GM18520 (cell line): Measurements from ENCODE around the gene CDC42EP4.

ENCODE experiments used
- ATAC-seq: cut with Tn5 transposase; IDR thresholded peaks from one replicate; pipeline ENCODE4 v1.9.1; 2021; ENCODE audit not compliant: unreplicated experiment

The CDC42EP4 gene

GRCh38 chr17:73311781-73312641, at the start of gene CDC42EP4:
CDC42EP4 (minus strand) TSS chr17:73312001; CDS start chr17:73286500, 25,501 bp downstream.
- ATAC-seq, result peak; percentile 76

- ATAC-seq, result no peak
Observed at GRCh38 chr17:73360961-73361761, 49.4 kb upstream of the CDC42EP4 start.

GRCh38 chr17:73359987-73360410, 48.2 kb upstream of the CDC42EP4 start:
- no peak for ATAC-seq

GRCh38 chr17:73359352-73359751, 47.6 kb upstream of the CDC42EP4 start:
- ATAC-seq, result no peak

- no peak for ATAC-seq
Observed at GRCh38 chr17:73358668-73359067, 46.9 kb upstream of the CDC42EP4 start.

GRCh38 chr17:73357981-73358380, 46.2 kb upstream of the CDC42EP4 start:
- ATAC-seq, result no peak

GRCh38 chr17:73357318-73357717, 45.5 kb upstream of the CDC42EP4 start:
- no peak for ATAC-seq

GRCh38 chr17:73356561-73357170, 44.9 kb upstream of the CDC42EP4 start:
- no peak for ATAC-seq

GRCh38 chr17:73354423-73355284, 42.9 kb upstream of the CDC42EP4 start:
- ATAC-seq, result no peak

GRCh38 chr17:73352261-73352660, 40.5 kb upstream of the CDC42EP4 start:
- no peak for ATAC-seq

GRCh38 chr17:73351764-73352163, 40.0 kb upstream of the CDC42EP4 start:
- no peak for ATAC-seq

GRCh38 chr17:73350864-73351263, 39.1 kb upstream of the CDC42EP4 start:
- ATAC-seq, result no peak

GRCh38 chr17:73349647-73350046, 37.8 kb upstream of the CDC42EP4 start:
- ATAC-seq, result no peak

GRCh38 chr17:73349138-73349537, 37.3 kb upstream of the CDC42EP4 start:
- no peak for ATAC-seq

- ATAC-seq, result no peak
Observed at GRCh38 chr17:73348829-73349095, 37.0 kb upstream of the CDC42EP4 start.

GRCh38 chr17:73348018-73348828, 36.4 kb upstream of the CDC42EP4 start:
- ATAC-seq, result no peak

- ATAC-seq, result no peak
Observed at GRCh38 chr17:73347351-73347750, 35.5 kb upstream of the CDC42EP4 start.

GRCh38 chr17:73346501-73347162, 34.8 kb upstream of the CDC42EP4 start:
- ATAC-seq, result no peak

GRCh38 chr17:73343739-73344454, 32.1 kb upstream of the CDC42EP4 start:
- ATAC-seq, result no peak
